AG08396 (cell line): ENCODE results near the gene TPCN2.
A peak's percentile ranks its signal among the peaks of the same experiment; 100 is the strongest.

Source experiments
- DNase-seq: peaks from one replicate; pipeline ENCODE4 v3.0.0; 2012; ENCODE audit warnings: low spot score, mixed read lengths

TPCN2 gene

DNA sequence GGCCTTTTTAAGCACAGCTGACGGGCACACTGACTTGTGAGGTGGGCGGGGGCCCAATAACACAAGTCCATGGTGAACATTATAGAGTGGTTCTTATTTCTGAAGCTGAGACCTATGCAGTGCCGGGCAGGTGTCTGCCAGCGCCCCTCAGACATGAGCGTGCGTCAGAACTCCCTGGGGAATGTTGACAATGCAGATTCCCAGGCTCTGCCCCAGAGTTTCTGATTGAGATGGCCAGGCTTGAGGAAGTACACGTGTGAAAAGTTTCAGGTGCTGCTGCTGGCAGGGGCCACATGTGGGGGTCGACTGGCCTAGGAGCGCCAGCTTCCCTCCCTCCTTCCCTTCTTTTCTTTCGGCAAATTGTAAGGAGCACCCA, 46.2 kb downstream of the TPCN2 start:
- DNase-seq, result no peak

DNA sequence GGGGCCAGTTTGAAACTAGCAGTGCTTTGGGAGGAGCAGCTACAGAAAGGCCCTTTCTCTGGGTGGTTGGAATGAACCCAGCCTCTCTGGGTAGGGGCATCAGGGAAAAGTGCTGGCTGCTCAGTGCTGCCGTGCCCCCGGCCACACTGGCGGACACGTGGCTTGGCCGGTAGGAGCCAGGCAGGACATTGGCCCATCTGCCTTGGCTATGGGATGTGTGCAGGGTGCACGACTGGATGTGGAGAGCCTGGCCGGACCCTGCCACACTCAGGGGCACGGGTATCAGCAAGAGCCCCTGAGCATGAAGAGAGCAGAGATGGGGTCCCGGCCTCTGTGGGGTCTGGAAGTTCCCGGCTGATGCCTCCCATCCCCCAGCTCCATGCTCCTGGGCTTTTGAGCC, 46.6 kb downstream of the TPCN2 start:
- no peak for DNase-seq

DNA sequence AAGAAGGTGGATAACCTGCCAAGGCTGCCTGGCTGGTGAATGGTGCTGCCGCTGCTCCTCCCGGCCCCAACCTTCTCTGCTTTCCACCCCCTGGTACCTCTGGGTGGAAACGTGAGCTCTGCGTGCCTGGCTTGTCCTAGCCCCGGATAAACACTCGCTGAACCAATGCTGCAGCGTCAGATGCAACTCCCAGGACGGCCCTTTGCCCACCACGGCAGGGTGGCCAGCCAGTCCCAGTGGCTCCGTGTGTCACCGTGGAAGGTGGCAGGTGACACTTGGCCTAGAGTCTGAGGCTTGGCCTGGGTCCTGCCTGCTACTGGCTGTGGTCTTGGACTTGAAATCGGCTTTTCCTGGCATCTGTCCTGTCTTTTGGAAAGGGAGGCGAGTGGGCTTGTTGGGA, 47.7 kb downstream of the TPCN2 start:
- no peak for DNase-seq

DNA sequence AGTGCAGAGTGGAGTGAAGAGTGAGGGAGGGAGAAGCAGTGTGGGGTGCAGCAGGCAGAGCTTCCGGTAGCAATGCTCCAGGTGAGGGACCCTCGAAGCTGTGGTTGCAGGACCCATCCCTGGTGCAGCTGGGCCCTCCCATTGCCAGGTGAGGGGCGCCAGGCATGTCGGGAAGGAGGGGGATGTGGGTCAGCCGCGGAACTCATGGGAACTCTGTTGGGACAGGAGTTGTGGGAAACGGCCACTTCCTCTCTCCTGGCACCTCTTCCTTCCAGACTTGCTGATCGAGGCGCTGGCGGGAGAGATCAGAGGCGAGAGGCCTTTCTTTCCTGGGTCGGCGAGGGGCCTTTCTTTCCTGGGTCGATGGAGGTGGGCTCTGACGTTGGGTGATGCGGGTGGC, 48.5 kb downstream of the TPCN2 start:
- DNase-seq, result no peak

DNA sequence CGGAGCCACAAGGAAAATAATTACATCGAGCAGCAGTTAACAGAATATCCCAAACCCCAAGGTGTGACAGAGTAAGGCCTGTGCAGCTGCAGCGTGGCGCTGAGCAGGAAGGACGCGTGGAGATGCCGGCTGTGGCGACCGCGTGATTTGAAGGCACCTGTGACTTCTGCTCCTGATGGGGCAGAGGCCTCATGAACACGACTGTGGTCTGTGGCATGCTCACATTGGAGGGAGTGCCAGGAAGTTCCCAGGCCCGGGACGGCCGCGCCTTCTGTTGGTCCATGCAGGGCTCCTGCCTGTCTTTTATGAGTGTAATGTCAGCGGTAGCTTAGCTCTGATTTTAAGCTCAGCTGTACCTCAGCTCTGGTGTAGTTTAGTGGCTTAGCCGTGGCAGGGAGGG, 50.4 kb downstream of the TPCN2 start:
- DNase-seq, result no peak

DNA sequence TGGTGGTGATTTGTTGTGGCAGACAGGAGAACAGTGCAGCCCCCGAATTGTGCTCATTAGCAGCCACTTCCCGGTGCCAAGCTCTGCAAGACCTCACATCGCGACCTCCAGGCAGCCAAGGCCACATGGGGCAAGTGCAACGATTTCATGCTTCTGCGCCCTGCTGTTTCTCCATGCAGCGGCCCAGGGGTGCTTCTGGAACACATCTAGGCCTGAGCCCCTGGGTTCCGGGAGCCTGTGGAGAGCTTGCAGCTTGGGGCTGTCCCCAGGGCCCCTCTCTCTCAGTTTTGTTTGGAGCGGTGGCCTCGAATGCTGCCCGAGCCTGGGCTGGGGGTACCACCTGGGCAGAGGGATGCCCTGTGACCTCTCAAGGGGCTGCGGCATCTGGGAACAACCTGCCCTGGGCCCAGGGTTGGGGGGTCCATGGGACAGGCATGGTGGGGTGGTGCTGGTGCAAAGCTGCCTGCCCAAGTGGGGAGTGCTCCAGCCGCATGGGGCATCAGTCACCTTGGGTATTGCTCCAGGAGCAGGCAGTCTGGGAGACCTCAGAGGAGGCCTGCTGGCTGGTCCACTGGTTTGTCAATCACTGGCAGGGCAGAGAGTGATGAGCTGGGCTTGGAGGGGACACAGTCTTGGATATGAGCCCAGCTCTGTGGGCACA, 51.9 kb downstream of the TPCN2 start:
- DNase-seq, result no peak

DNA sequence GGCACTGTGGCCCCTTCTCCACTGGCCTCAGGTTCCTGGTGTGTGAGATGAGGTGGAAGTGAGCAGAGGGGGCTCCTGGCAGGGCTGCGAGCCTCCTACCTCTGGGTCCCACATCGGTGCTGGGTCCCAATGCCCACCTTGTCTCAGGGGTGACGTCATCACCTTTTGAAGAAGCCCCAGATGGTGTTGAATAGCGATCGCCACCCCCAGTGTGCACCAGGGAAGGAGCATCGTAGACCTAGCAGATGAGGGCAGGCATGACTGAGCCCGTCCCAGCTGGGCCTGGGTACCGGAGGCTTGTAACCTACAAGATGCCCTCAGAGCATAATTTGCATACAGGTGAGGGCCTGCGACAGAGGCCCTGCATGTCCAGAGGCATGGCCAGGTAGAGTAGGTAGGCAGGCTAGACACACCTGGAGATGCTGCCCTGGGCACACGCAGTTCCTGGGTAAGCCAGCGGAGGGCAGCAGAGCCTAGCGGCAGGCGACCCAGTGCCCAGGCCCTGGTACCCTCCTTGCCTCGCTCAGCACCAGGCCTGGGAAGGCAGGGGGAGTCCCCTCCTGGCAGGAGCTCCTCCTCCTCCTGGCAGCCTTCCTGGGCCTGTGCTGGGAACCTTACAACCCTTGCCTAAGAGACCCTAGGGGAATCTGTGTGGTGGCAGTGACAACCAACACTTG, 52.5 kb downstream of the TPCN2 start:
- peak; percentile 92 for DNase-seq

DNA sequence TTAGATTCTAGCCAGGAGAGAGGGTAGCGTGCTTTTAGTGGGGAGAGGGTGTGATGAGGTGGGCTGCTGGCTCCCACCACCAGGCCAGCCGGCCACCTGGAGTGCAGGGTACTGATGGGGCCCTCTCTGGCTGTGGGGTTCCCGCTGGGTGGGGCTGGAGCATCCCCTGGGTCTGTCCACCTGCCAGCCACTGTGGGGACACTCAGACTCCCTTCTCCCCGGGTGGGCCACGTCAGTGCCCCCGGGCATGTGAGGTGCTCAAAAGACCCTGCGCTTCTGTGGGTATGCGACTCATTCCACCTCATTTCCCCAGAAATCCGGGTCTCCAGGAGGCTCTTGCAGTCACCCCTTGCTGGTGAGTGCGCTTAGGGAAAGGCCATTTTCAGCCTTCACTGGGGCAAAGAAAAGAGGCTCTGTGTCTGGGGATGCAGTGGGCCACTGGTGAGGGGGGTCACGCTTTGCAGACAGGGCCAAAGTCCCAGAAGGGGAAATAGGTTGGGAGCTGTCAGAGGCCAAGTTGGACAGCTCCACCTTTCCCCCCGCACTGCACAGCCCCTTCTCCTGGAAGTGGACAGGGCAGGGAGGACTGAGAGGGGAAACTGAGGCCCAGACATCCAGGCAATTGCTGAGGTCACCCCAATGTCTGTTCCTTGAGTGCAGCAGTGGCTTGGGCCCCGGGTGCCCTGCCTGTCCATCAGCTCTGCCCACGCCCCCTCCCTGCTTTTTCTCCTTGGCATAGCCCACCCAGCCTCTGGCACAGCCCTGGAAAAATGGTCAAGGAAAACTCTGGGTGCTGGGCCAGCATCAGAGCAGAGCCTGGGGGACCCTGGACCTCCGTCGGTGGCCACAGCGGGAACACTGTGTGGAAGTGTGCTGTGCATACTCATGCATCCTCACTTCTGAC, 53.3 kb downstream of the TPCN2 start:
- no peak for DNase-seq

DNA sequence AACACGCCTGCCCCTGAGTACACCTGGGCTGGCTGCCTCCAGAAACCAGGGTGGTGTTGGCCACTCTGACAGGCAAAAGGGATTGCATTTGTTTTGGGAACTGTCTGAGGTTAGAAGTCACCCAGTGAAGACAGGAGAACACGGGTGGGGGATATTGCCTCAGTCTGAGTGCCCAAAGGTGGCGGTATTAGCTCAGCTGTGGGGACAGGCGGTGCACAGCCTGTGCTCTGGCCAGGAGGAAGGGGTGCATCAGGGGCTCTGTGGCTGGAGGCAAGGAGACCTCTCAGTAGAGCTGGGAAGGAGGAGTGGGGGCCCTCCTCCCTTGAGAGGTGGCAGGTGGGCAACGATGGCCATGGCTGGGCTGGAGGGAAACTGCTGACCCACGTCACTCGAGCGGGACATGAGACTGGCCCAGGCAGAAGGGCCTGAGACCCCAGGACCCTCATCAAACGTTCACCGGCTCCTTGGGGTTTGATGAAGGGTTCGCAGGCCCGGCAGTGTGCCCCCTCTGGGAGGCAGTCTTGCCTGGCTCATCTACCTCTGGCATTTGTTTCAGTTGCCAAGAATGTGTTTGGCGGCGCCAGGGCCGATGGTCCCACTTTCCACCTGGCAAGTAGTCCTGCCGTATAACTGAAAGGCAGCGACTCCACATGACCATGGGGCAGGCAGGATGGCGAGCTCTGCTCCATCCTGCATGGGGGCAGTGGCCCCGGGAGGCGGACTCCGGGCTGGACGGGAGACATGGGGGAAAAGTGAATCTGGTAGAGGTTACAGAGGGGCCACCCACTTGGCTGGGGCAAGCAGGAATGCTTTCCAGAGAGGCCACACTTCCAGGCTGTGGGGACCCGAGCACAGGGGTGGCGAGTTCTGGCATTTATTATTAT, 54.2 kb downstream of the TPCN2 start:
- DNase-seq, result no peak

DNA sequence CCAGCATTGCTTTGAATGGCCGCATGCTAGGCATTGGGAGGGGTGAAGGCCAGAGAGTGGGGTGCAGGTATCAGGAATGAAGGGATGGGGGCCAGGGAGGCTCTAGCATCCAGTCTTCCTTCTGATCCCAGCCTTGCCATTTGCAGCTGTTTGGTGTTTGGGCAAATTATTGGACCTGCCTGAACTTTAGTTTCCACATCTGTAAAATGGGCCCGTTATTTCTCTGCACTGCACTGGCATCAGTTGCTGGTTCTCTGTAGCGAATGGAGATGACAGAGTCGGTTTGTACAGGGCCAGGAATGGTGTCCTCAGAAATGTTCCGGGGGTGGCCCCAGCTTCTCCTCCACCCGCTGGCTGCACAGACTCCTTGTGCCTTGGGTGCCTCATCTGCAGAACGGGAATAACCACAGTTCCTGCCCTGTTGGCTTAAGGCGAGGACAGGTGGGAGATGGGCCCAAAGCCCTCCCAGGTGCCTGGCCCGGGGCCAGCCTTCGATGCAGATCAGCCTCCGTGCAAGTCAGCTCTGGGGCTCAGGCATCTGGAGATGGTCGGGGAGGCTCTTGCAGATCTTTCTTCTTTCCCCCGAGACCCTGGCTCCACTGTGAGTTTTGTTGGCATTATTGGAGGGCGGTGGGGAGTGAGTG, 55.6 kb downstream of the TPCN2 start:
- DNase-seq, result no peak

DNA sequence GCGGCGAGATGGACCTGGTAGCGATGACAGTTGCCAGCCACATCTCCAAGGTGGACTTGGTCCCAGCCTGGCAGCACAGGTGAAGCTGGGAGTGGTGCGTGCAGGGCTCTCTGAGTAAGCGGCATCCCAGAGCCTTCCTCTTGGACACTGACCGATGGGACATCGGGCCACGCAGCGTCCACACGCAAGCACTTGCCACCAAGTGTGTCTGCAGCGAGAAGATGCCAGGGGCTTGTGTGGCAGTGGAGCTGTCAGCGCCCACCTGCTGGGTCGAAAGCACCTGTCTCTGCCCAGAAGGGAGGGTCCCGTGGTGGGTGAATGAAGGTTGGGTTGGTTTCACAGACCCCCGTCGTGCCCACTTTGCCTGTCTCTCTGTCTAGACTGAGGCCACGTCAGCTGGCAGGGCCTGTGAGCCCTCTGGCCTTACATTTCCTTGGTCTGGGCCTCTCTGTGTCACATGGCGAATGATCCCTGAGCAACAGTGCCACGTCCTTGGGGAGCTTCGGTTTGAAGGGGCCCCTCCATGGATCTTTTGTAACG, 56.2 kb downstream of the TPCN2 start:
- DNase-seq, result no peak

DNA sequence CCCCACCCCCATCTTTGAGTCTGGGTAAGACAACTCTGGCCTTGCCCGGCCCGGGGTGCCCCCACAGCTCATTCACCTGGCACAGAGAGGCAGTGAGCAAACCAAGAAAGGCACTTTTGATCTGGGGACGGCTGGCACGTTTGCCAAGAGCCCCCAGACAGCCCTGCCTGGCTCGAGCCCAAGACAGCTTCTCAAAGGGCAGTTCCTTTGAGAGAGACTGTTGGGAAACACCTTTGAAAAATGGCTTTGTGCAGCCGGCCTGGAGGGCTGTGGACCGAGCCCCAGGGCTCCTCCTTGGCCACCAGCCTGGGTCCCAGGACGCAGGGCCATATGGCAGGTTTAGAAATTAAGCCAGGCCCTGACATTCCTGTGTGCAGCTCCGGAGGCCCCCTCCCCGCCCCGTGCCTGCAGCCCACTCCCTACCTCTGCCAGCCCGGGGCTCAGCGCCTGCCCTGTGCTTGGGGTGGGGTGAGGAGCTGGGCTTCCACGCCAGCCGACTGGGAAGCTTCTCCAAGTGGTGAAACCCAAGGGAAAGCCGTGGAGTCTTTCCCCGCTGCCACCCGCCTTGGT, 56.8 kb downstream of the TPCN2 start:
- DNase-seq, result no peak

DNA sequence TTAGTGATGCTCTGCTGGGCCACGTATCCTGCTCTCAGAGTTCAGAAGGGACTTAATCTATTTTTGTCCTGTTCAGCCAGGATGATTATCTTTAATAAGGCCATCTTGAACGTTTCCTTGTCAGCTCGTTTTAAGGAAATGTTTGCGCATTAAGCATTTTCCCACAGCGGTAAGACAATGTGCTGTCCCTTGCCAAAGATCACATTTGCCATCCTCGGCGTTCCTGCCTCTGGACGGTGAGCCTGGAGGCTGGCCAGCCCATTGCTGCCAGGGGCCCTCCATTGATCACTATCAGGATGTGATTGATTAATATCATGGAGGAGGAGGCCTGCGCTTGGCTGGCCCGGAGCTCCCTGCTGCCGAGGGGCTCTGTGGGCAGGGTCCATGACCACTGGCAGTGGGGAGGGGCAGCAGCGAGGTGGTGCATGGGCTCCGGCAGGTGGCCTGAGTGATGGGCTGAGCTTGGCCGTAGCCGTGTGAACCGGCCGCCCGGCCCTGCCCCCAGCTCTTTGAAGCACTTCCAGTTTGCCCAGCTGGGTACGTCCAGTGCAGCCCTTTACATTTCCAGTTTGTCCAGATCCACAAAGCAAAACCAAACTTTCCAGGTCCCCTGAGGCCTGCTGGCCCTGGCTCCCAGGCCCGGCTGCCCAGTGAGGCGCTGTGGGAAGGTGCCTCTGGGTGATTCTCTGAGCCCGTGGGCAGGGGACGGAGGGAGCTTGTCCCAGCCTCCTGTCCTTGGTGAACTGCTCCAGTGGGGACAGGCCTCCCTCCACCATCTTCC, 57.5 kb downstream of the TPCN2 start:
- no peak for DNase-seq

DNA sequence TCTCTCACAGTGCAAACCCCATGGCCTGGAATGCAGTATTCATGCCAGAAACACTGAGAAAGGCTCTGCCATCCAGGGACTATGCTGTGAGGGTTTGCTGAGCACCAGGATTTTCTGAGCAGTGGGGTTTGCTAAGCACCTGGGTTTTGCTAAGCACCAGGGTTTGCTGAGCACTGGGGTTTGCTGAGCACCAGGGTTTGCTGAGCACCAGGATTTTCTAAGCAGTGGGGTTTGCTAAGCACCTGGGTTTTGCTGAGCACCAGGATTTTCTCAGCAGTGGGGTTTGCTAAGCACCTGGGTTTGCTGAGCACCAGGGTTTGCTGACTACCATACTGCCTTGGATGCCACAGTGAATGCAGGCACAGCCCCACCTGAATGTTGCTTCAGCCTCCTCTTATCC, 58.7 kb downstream of the TPCN2 start:
- no peak for DNase-seq

DNA sequence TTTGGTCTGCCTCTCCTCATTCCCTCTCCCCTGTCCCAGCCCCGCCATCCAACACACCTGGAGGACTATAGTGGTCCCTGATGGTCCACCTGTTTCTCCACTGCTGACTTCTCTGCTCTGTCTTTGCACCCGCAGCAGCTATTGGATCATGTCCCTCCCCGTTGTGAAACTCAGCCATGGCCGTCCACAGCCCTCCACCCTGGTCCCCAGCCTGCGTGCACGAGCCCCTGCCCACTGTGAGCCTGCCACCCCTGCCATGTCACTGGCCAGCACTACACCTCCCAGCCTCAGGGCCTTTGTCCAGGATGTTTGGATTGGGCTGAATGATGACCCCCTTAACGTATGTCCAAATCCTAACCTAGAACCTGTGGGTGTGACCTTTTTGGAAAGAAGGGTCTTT, 59.3 kb downstream of the TPCN2 start:
- DNase-seq, result no peak

DNA sequence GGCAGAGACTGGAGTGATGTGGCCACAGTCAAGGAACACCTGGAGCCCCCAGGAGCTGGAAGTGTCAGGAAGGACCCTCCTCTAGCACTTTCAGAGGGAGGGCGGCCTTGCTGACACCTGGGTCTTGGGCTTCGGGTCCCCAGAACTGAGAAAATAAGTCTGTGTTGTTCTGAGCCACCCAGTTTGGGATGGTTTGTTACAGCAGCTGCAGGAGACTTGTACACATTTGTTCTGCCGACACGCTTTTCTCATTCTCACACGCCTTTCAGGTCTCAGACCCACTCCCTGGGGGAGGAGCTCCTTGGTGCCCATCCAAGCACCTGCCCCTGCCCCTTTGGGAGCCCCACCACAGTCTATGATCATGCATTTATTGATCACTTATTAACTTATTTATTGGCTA, 59.8 kb downstream of the TPCN2 start:
- no peak for DNase-seq

DNA sequence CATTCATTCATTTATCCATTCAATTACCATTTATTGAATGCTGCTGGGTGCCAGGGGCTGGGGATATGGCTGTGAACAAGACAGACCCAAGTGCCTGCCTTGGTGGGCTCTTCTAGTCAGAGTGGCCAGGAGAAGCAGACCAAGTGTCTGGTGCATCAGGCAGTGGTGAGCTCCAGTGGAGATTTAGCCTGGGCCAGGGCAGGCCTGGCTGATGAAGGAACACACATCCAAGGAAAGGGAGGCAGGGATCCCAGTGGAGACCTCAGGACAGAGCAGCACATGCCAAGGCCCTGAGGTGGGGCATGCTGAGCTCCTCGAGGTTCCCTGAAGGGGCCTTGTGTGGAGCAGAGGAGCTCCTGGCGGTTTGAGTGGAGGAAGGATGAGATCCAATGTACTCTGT, 60.4 kb downstream of the TPCN2 start:
- no peak for DNase-seq

DNA sequence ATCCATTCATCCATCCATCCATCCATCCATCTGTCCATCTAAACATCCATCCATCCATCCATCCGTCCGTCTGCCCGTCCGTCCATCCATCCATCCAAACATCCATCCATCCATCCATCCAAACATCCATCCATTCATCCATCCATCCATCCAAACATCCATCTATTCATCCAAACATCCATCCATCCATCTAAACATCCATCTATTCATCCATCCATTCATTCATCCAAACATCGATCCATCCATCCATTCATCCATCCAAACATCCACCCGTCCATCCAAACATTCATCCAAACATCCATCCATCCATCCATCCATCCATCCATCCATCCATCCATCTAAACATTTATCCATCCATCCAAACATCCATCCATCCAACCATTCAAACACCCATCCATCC, 61.7 kb downstream of the TPCN2 start:
- DNase-seq, result no peak

DNA sequence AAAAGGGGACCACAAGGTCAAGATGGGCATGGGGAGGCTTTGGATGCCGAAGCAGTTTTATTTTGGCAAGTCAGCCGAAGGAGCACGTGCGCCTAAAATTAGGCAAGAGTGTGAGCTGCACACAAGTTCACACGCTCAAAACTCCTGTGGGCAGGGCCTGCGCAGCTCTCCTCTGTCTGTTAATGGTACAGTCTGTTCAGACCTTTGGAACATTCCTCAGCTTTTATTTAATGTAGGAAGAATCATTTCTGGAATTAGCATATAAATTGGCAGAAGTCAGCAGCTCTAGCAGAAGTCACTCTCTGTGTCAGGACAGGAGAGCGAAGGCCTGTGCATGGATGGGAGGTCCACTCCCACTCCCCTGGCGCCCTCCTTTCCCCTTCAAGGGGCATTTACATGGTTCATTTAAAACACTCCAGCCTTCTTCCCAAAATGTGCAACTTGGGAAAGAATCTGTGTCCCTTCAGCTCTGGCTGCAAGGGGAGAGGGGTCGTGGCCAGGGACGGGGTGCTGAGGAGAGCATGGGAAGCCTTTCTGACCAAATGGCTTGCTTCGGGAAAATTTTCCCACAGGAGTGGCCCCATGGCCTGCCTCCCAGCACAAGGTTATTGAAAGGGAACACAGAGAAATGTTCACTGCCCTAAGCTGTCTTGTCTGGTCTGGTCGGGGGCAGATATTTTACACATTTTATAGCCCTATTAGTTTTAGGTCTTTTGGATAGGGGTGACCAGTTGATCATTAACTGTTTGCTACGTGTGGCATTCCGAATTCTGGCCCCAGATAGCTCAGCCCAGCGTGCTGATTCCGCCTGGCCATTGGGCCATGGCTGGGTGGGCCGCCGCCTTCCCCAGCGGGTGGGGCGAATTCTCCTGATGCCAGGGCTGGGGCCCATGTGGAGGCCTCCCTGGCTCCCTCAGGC, 63.2 kb downstream of the TPCN2 start:
- DNase-seq, result no peak
